GM04504 (cell line): Measurements from ENCODE around the gene OR4X2.
A peak's percentile ranks its signal among the peaks of the same experiment; 100 is the strongest.
"Not testable (repeated sequence)": the region's sequence is repeated elsewhere in the genome, so short reads cannot be mapped to it uniquely, and the experiment has no call there.

Experiments
- DNase-seq: peaks from one replicate; pipeline ENCODE4 v3.0.0-alpha.2; 2012; ENCODE audit warnings: low read depth

The OR4X2 gene, protein sequence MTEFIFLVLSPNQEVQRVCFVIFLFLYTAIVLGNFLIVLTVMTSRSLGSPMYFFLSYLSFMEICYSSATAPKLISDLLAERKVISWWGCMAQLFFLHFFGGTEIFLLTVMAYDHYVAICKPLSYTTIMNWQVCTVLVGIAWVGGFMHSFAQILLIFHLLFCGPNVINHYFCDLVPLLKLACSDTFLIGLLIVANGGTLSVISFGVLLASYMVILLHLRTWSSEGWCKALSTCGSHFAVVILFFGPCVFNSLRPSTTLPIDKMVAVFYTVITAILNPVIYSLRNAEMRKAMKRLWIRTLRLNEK

DNA sequence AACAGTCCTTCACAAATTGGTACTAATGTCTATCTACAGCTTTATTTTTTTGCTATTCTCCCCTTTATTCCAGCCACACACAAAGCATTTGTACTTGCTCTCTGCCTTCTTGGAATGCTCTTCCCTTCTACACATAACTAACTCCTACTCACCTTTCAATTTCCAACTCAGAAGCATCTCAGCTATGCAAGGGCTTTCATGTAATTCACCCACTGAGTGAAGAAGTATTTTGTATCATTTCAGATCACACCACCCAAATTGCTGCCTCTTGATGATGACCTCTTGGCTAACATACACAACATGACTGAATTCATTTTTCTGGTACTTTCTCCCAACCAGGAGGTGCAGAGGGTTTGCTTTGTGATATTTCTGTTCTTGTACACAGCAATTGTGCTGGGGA, at the start of gene OR4X2:
OR4X2 (plus strand) TSS at position 301 of the 400 bp plus-strand sequence; CDS start at position 301, 0 bp downstream.
- no peak for DNase-seq

DNA sequence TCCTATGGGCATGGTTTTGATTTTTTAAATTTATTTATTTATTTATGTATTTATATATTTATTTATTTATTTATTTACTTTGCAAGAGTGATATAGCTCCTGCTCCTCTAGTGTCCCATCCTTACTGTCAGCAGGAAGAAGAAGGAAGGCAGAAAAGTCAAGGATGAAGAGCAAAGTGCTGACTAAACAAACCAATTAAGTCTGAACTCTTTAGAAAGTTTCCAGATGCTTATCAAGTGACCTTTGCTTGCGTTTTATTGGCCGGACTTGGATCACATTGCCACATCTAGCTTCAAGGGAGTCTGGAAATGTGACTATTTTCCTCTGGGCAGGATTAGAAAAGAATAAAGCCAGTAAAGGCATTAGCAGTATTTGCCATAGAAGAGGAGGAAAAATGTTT, 37.0 kb upstream of the OR4X2 start:
- DNase-seq = no peak

DNA sequence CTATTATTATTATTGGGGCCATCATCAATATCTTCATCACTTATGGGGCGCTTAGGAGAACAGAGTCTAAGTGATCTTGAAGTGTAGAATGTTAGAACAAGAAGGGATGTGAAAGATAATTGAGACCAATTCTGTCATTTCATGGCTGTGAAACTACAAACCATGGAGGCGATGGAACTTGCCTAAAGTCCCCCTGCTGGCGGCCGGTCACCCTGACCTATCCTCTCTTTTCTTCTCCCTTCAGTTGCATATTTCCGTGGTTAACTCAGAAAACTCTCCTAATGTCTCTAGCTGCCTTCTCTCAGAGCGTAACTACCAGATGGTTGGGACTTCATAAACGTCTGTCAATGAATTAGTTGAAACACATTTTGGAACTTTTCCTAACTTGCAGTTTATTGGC, 34.9 kb upstream of the OR4X2 start:
- peak; percentile 11 for DNase-seq

DNA sequence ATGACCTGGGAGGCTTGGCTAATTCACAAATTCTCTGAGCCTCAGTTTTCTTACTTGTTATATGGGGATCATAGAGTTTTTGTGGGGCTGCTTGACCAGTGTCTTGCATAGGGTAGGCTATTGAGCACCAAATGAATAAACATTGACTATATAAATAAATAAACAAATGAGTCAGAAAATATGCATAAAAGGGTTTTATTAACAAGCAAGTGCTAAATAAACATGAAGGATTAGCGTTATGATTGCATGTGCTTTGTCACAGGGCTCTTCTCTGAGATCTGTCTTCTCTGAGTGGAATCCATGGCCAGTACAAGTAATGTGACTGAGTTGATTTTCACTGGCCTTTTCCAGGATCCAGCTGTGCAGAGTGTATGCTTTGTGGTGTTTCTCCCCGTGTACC, 28.4 kb upstream of the OR4X2 start, which contains the start of gene OR4B1:
OR4B1 (plus strand) TSS at position 301 of the 400 bp plus-strand sequence; CDS start at position 301, 0 bp downstream.
- DNase-seq = no peak

DNA sequence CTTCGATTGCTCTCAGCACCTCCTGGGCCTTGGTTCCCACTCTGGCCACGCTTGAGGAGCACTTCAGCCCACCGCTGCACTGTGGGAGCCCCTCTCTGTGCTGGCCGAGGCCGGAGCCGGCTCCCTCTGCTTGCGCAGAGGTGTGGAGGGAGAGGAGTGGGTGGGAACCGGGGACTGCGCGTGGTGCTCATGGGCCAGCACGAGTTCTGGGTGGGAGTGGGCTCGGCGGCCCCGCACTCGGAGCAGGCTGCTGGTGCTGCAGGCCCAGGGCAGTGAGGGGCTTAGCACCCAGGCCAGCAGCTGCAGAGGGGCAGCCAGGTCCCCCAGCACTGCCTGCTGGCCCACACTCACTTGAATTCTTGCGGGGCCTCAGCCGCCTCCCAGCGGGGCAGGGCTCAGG, 16.1 kb upstream of the OR4X2 start:
- no peak for DNase-seq

DNA sequence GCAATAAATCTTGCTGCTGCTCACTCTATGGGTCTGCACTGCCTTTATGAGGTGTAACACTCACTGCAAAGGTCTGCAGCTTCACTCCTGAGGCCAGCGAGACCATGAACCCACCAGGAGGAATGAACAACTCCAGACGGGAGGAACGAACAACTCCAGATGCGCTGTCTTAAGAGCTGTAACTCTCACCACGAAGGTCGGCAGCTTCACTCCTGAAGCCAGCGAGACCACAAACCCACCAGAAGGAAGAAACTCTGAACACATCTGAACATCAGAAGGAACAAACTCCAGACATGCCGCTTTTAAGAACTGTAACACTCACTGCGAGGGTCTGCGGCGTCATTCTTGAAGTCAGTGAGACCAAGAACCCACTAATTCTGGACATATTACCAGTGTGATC, 14.8 kb upstream of the OR4X2 start:
- not testable (repeated sequence) for DNase-seq

DNA sequence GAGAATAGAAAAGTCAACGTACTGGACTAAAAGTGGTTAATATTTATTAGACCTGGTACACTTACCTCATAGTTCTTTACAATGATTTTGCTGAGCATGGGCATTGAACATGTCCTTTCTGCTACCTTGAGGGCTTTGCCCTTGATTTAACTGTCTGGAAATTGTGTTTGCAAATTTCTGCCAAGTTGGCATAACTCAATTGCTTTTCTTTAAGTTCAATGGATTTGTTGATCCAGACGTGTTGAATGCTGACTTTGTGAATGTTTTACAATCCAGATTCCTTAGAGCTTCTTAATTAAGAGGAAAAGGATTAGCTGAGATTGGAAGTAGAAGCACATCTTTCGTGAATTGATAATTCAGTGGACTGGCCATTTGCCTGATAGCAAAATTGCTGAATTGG, 7.2 kb upstream of the OR4X2 start:
- DNase-seq = no peak

DNA sequence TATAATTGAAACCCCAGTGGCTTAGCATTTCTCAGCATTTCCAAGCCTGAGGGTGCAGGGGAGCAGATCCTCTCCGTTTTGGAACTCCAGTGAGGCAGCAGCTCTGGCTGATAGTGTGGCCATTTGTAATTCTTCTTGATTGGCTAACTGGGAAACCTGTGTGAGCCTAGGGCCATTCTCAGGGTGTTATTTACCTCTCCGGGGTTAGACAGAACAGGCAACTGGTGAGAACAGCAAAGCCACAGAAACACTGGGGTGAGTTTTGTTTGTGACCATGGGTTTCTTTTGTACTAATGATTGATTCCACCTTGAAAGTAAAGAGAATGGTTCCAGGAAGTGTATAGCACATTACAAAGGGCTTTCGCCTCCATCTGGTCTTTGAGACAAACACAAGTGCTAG, 2.4 kb upstream of the OR4X2 start:
- DNase-seq = no peak

DNA sequence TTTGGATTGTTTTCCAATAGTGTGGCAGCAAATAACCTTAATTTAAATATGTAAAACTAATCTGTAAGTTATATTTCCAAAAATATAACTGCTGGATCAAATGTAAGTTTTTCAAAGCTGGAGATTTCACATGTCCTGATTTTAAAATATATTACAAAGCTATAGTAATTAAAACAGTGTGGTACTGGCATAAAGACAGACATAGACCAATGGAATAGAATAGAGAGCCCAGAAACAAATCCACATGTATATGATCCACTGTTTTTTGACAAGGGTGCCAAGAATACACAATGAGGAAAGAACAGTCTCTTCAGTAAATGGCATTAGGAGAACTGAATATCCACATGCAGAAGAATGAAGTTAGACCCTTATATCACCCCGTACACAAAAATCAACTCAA, 4.0 kb downstream of the OR4X2 start:
- DNase-seq = no peak

DNA sequence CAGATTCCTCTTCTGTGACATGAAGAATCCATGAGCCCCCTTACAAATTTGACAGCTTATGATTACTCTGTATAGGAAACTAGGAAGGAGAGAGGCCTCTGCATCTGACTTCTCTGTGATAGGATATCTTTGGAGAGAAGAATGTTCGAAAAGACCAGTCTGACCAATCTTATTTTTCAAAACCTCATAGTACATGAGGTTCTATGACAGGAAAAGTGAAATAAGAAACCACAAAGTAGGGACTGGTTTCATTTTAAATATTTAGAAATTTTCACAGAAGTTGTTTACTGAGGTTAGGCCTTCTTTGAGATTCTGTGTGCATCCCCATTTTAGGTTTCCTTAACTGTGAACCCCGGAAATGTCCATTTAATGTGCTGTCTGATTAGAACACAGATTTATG, 16.7 kb downstream of the OR4X2 start:
- no peak for DNase-seq

DNA sequence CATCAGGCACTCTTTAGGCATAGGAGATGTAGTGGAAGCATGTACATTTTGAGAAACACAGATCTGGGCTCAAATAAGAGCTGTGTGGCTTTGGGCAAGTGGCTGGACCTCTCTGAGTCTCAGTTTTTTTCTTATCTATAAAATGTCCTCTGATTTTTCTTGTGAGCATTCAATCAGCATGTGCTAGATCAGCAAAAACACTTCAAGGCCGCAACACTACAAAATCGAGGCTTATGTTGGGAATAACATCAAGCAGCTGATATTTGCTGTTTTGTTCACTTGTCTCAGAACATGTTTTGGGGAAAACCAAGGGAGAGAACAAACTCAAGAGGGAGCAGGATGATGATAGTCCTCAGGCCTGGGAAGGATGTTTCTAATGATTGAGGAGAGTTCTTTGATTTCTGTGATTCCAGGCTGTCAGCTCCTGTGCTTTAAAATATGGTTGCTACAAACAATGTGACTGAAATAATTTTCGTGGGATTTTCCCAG, 18.6 kb downstream of the OR4X2 start, which contains the start of gene OR4X1:
OR4X1 (plus strand) TSS at position 439 of the 489 bp plus-strand sequence; CDS start at position 439, 0 bp downstream.
- no peak for DNase-seq

DNA sequence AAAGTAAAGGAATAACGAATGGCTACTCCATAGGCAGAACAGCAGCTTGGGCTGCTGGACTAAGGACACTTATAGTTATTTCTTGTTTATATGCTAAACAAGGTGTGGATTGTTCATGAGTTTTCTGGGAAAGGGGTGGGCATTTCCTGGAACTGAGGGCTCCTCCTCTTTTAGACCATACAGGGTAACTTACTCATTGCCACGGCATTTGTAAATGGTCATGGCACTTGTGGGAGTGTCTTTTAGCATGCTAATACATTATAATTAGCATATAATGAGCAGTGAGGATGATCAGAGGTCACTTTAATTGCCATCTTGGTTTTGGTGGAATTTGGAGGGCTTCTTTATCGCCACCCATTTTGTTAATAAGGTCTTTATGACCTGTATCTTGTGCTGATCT, 25.7 kb downstream of the OR4X2 start:
- no peak for DNase-seq

DNA sequence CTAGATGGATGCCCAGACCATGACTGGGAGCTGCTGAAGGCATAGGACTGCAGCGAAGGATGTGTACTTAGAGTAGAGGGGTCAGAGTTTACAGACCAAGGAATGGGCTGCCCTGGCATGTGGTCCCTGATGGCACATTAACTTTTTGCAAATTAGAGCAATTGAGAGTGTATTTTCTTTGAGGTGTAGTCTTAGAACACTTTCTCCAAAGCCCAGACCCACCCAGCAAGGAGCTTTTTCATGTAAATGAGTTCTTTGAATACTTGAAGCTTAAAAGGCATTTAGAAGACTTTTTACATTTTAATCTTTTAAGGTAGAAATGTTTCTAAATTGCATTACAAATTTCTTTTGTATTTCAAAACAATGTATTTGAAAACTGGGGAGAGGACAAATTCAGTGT, 27.7 kb downstream of the OR4X2 start:
- DNase-seq = no peak
